HG03097 (cell line): ENCODE results near the gene KRT28.
"Not testable (repeated sequence)": the region's sequence is repeated elsewhere in the genome, so short reads cannot be mapped to it uniquely, and the experiment has no call there.

Source experiments
- ATAC-seq: cut with Tn5 transposase; IDR thresholded peaks from one replicate; pipeline ENCODE4 v1.9.1; 2021; ENCODE audit not compliant: unreplicated experiment, low FRiP score

Gene KRT28

GRCh38 chr17:40791111-40791510 lies 8.6 kb downstream of the KRT28 start:
- ATAC-seq = no peak

GRCh38 chr17:40782450-40782849 lies 17.3 kb downstream of the KRT28 start, which contains the start of gene KRT27:
Gene KRT27 (minus strand): TSS chr17:40782550. CDS start chr17:40782493, 57 bp downstream.
- ATAC-seq = no peak

- no peak for ATAC-seq
Observed at GRCh38 chr17:40779181-40779909, 20.4 kb downstream of the KRT28 start.

GRCh38 chr17:40778461-40778860 lies 21.3 kb downstream of the KRT28 start:
- ATAC-seq = no peak

- no peak for ATAC-seq
Observed at GRCh38 chr17:40777971-40778370, 21.8 kb downstream of the KRT28 start.

GRCh38 chr17:40777459-40777858 lies 22.3 kb downstream of the KRT28 start:
- no peak for ATAC-seq

GRCh38 chr17:40775945-40776344 lies 23.8 kb downstream of the KRT28 start:
- ATAC-seq = no peak

- no peak for ATAC-seq
Observed at GRCh38 chr17:40772101-40772500, 27.7 kb downstream of the KRT28 start, which contains the start of gene KRT26. Gene KRT26 (minus strand): TSS chr17:40772201. CDS start chr17:40772113, 88 bp downstream.

- ATAC-seq = no peak
Observed at GRCh38 chr17:40765657-40766056, 34.1 kb downstream of the KRT28 start.

- no peak for ATAC-seq
Observed at GRCh38 chr17:40763752-40764151, 36.0 kb downstream of the KRT28 start.

- no peak for ATAC-seq
Observed at GRCh38 chr17:40760105-40761016, 39.4 kb downstream of the KRT28 start.

- ATAC-seq = no peak
Observed at GRCh38 chr17:40755231-40755630, 44.5 kb downstream of the KRT28 start, which contains the start of gene KRT25. Gene KRT25 (minus strand): TSS chr17:40755331. CDS start chr17:40755271, 60 bp downstream.

- ATAC-seq = no peak
Observed at GRCh38 chr17:40753804-40754203, 46.0 kb downstream of the KRT28 start.

GRCh38 chr17:40751065-40751464 lies 48.7 kb downstream of the KRT28 start:
- no peak for ATAC-seq

GRCh38 chr17:40750391-40750790 lies 49.4 kb downstream of the KRT28 start:
- no peak for ATAC-seq

- ATAC-seq = not testable (repeated sequence)
Observed at GRCh38 chr17:40748666-40749065, 51.1 kb downstream of the KRT28 start.
